Activated CD8-positive, alpha-beta memory T cell treated with anti-CD3 and anti-CD28 coated beads for 4 hours (primary cell): Measurements from ENCODE around the gene DICER1.
A peak's percentile ranks its signal among the peaks of the same experiment; 100 is the strongest.
"Not testable (repeated sequence)": the region's sequence is repeated elsewhere in the genome, so short reads cannot be mapped to it uniquely, and the experiment has no call there.

Experiments used
- DNase-seq, 2 donors: peaks; one replicate each; pipeline ENCODE4 v3.0.0-alpha.2; 2020; ENCODE audit warnings: low read depth in 2 of 2

DICER1 gene

DNA sequence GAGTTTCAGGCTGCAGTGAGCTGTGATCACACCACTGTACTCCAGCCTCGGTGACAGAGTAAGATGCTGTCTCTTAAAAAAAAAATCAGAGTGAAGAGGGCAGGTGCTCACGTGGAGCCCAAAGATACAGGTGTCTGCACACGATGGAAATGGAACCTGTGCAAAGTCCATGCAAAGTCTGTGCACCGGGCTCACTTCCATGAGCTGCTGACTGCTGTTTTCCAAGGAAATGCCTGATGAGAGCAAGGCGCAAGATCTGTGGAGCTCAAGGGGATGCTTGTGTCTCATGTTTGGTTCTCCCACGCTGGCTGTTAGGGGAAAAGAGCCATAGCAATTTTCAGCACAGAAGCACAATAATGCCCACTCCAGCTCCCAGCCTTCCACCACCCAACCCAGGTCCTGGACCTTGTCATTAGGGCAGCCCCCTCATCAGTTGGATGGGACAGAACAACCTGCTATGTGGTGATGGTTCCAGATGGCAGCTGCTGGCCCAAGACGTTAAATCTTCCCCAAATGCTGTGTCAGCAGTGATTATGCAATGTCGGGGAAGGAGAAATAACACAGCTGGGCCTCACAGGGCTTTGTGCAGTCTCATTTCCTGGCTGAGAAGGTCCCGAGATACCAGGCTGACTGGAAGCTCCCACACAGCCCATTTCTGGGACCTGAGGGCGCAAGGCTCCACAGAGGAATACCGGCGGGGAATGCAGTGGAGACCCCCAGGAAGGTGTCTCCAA lies 27.9 kb upstream of the DICER1 start:
- no peak for DNase-seq

DNA sequence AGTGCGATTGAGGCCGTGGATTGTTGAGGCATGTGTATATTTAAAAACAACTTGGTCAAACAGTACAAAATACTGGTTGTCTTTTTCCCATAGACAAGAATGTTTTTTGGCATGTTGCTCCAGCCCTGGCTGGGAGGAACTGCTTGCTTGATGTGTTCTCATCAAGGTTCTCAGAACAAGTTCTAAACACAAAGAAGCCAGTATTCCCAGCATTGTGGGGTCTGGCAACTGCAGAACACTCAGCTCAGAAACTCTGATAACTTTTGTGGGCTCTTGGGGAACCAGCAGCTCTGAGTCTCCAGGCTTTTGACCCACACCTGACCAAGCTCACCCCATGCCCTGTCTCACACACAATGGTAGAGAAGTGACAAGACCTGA lies 27.1 kb upstream of the DICER1 start:
- DNase-seq: no peak

DNA sequence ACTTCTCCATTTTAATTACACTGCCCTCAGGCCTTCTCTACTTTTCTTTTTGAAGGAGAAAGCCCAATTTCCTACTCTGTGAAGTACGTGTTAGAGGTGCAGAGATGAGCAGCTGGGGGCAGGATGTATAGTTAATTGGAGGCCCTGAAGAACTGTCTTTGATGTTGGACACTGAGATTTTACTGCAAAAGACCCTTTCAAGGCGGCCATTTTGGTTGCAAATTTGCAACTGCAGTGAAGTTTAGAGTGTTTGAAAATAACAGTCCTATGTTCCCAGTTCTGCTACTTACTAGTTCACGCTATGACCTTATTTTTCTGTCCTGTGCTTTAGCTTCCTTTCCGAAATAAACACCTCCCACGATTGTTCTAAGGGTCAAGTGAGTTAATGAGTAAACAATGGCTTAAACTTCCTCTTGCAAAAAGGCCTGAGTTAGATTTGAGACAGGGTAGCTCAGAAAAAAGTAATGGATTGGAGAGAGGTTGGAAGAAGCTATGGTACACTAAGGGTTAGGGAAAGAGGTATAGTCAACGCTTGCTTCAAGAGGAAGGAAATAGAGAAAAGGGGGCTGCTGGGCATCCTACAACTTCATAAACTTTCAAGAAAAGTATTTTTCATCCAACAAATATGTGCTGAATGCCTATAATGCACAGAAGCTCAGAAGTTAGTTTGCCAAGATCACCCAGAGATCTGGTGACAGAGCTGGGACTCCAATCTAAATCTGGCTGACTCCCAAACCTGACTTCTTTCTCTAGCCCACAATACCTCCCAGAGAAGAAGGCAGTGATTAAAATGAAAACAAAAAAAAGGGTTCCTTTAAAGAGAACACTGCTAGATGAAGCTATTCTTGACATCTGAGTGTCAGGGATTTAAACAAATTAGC lies 26.4 kb upstream of the DICER1 start:
- no peak for DNase-seq

DNA sequence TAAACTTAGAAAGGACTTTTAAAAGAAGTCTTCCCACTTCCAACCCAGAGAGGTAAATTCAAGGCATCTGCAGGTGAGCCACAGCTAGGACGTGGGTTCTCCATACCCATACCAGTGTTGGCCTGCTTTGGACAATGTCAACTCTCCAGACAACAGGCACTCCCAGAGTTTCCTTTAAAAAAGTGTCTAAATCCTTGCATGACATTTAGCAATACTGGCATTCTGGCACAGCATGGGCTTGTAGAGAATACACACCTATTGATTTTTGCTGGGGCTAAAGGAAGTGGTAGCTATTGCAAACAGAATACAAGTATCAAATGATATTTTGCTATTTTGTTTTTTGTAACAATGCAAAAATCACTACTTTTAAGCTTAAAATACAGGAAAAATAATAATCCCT lies 25.8 kb upstream of the DICER1 start:
- DNase-seq: no peak

DNA sequence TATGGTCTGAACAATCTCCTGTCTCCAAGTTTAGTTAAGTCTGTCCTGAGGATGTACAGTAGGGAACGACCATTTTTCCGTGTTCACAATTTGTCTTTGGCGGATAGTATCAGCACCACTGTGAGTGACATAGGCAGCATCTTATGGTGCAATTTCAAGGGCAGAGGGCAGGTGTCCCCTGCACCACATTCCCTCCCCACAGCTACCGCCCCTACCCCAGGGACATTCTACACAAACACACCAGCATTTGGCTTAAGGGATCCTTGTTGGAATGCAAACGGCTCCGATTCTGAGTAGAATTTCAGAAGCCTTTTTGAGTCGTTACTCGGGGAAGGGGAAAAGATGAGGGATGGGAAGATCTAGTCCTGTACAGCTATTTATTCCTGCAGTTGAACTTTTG lies 25.1 kb upstream of the DICER1 start:
- DNase-seq: no peak

DNA sequence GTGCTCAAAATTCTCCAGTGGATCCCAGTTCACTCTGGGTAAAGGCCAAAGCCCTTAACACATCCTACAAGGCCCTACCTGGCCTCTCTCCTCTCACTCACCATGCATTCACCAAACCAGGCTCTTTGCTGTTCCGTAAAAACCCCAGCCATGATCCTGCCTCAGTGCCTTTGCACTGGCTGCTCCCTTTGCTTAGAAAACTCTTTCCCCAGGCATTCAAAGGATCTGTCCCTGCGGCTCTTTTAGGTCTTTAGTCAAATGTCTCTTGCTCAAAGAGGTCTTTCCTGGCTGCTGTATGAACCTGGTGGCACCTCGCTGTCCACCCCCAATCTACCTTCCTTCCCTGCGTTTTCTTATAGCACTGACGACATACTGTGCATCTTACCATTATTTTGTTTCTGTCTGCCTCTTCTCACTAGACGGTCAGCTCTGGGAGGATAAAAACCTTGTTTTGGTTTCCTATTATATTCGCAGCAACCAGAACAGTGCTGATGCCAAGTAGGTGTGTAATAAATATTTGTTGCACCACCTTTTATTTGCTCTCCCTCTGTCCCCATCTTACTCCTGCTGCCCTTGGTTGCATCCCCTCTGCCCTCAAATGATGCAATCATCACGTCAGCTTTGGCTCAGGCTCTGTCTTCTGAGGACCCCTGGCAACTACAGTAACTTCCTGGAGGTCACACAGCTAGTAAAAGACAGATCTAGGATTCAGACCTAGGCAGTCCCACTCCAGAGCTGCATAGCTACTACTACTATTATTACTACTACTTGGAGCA lies 23.8 kb upstream of the DICER1 start:
- no peak for DNase-seq

DNA sequence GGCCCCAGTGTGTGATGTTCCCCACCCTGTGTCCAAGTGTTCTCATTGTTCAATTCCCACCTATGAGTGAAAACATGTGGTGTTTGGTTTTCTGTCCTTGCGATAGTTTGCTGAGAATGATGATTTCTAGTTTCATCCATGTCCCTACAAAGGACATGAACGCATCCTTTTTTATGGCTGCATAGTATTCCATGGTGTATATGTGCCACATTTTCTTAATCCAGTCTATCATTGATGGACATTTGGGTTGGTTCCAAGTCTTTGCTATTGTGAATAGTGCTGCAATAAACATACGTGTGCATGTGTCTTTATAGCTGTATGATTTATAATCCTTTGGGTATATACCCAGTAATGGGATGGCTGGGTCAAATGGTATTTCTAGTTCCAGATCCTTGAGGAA lies 18.3 kb upstream of the DICER1 start:
- DNase-seq: not testable (repeated sequence)

DNA sequence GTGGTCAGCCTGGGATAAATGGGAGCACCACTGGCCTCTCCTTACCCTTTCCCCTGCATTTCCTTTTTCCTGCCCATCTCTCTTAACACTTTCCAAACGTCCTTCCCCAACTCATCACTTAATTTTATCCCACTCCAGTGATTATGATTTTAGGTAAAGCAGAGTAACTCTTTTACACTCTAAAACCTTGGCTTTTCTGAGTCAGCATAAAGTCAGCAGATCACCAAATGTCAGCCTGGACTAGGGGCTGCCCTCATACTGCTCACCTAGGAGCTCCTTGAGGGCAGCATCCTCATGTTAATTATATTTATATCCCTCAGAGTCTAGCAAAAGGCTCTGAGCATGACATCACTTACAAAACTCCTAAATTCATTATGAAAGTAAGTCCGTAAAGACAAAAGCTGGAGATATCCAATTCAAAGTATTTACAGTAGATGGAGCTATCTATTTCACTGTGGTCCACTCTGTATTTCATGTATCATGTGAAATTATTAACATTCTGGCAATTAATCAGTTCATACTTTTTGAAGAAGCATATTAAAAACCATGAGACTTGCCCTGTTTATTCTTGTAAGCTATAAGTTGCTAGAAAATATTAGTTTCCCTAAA lies 17.0 kb upstream of the DICER1 start:
- no peak for DNase-seq

DNA sequence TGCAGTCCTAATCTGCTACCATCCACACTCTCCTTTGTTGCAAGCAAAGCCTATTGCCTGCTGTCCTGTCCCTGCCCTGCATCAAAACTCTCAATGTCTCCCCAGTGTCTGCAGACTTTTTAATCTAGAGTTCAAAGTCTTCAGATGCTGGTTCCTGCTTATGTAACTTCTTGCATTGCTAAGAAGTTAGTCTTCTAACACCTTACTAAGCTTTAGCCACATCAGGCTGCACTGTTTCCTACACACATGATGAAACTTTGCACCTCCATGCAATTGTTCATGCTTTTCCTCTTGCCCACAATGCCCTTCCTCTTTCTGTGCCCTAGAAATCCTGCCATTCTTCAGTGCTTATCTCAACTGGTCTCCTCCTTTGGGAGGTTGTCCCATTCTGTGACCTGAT lies 16.2 kb upstream of the DICER1 start:
- no peak for DNase-seq

DNA sequence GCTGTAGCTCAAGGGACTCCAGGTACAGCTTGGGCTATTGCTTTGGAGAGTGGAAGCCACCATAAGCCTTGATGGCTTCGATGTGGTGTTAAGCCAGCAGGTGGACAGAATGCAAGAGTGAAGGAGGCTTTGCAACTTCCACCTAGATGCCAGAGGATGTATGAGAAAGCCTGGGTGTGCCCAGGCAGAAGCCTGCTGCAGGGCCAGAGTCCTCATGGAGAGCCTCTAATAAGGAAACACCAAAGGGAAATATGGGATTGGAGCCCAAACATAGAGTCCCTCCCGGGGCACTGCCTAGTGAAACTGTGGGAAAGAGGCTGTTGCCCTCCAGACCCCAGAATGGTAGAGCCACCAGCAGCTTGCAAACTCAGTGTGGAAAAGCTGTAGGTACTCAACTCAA lies 9.8 kb upstream of the DICER1 start:
- DNase-seq: no peak

DNA sequence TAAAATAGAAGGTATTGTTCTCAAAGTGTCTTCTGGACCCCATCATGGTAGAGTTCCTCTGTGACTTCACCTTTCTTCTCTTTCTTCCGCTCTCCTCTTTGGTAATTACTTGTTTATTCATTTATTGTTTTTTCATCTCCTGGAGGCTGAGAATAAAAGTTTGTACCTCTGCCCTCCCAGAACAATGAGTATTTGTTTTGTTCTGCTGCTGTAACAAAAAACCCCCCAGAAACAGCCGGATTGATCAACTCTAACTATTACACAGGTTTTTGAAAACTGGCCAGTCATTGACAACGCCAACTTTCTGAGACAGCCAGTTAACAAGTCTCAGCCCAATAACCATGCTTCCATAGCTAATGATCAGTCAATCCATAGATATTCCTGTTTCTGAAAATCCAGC lies 8.2 kb upstream of the DICER1 start:
- DNase-seq: no peak

DNA sequence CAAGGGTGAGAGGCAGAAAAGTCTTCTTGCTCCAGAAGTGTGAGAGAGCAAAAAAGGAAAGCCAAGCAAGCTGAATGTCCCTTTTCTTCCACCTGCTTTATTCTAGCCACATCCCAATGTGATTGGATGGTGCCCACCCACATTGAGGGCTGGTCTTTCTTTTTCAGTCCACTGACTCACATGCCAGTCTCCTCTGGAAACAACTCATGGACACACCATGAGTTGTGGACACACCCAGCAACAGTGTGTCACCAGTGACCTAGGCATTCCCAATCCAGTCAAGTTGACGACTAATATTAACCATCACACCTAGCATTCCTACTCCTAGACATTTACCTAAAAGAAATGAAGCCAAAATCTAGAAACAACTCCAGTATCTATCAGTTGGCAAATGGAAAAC lies 7.2 kb upstream of the DICER1 start:
- no peak for DNase-seq

DNA sequence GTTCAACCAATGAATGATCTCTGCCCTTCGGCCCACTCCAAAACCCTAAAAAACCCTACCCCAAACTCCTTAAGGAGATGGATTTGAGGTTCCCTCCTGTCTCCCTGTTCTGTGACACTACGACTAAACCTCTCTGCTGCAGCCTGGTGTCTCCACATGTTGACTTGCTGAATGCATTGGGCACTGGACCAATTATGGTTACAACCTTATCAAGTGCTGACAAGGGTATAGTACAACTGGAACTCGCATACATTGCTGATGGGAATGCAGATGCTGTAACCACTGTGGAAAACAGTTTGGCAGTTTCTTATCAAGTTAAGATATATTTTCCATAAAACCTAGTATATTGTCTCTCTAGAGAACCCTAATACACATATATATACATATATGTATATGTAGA lies 6.3 kb upstream of the DICER1 start:
- no peak for DNase-seq

DNA sequence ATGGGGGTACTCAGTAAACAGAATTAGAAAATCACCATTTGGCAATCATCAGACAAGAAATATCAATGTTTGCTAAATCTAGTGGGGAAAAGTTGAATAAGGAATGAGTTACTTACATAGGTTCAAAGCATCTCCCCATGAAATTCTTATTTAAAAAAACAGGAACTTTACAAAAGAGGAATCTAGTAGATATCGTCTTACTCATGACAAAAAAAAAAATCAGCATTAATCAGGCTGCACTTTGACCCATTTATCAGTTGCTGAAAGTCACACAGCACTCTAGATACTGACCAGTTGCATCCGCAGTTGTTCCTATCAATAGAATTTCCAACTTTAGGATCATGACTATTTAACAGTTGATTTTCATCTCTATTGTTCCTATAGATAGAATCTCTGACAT lies 5.8 kb upstream of the DICER1 start:
- DNase-seq: no peak

DNA sequence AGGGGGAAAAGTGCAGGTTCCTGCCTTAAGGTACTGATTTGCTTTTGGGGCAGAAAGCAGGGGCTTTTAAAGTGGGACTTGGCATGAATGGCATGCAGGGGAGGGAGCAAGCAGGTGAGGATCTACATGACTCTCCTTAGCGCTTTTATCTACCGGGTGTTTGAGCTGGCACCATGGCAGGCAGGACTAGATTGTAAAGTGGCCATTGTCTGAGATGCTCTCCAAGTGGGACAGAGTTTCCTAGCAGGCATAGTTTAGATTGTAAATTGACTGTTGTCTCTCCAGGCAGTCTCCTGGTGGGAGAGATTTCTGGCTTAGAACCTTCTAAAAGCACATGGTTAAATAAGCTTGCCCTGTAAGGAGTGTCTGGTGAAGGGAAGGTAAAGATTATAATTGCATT lies 5.3 kb upstream of the DICER1 start:
- no peak for DNase-seq

DNA sequence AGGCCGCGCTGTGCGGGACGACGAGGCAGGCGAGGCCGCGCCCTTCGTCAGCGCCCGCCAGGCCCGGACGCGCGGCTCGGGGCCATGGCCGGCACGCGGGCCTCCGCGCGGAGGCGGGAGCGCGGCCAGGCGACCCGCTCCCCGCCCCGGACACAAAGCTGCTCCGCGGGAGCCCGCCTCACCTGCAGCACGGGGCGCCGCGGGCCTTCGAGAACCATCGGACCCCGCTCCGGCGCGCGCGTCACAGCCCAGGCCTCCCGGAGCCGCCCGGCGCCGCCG lies 342 bp downstream of the DICER1 start:
- no peak for DNase-seq

DNA sequence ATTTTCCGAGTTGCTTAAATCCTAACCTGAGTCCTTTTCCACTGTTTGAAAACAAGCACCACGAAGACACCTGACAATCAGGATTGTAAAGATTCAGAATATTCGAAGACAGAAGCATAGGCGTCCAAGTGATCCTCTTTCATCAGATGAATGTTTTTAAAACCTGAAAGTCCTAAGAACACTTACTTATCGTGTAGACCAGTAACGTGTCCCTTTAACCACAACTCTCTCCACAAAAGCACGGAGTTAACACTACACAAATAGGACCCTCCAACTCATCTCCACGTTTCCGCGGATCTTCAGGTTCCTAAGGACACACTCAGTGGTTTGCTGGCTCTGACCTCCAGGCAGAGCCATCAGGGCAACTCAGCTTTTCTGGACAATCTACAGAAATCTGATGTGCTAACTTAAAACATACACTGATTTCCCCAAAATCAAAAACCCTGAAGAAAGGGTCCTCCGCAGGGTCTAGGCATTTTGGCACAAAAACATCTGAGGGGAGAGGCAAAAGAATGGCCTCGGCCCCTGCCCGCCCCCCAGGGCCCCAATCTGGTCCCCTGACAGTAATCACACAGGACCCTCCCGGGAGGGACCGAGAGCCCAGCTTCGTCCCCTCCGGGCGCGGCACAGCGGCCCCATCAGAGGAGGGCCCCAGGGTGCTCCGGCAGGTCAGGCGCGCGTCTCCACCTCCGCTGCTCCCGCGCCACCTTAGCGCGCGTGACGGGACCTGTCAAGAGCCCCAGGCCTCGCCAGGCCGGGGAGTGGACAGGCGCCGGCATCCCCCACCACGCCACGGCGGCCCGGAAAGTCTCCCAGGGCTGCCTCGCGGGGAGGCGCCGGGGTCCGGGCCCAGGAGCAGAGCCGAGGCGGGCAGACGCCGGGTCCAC lies 925 bp downstream of the DICER1 start:
- DNase-seq: peak in 1 of 2 donors; percentile 1

DNA sequence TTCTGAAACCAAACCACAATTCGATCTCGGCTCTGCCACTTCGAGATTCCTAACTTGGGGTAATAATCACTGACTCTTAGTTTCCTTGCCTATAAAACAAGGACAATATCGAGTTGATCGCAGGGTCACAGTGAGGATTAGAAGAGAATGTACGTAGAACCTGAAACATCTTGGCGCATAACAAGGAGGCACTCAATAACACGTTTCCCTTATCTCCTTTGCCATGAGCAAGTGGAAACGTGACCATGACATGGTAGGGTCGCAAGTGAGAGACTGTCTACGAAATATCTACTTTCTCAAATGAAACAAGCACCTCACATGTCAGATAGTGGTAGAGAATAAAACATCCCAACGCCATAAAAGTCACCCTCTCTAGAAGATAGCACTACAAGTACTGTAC lies 2.3 kb downstream of the DICER1 start:
- DNase-seq: no peak

DNA sequence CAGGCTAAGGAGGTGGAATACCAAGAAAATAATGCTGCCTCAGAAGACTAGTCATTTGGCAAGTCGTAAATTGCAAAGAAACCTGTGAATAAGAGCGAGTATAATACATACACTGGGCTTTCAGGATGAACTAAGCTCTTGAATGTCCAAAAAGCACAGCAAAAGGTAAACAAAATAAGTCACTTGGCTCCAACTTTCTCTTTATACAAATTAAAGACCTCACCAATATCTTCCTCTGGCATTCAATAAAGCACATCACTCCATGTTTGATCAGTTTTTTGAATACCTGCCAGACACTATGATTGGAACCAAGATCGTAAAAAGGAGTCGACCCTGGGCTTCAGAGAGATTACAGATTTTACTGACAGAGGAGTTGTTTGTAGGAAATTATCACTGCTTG lies 3.5 kb downstream of the DICER1 start:
- DNase-seq: no peak

DNA sequence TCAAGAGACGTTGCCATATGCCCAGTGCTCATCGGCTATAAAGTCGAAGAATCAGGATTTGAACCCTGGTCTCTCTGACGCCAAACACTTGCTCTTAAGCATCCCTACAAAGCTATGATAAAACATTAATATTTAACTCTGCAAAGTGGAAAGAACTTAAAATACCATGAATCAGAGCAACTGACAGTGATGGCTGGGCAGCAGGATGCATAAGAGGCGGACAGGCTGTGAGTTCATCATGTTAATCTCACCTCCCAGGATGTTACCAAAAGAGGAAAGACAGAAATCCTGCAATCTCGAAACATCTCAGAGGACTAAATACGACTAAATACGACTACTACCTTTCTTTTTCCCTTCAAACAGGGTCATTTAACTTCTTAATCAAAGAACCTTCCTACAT lies 5.8 kb downstream of the DICER1 start:
- DNase-seq: no peak

DNA sequence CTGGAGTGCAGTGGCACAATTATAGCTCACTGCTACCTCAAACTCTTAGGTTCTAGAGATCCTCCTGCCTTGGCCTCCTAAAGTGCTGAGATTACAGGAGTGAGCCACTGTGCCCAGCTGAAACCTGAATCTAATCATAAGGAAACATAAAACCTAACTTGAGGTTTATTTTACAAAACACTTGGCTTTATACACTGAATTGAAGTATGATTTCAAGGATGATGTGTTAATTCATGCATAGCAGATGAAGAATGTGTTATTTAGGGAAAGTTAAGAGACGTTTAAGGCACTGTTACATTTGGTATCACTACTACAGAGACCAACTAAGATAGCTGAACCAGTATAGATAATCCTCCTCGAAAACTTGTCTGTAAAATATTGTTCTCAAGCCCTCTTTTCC lies 6.4 kb downstream of the DICER1 start:
- DNase-seq: no peak
